Suprapubic skin (tissue), 3 donors: ENCODE measurements around the gene CACNA2D3.

Experiments used
- POLR2A ChIP-seq, 2 donors: fragments of 450-650 bp; IDR thresholded peaks; one replicate each; pipeline ENCODE4 v1.6.1; 2017; ENCODE audit warnings: antibody characterized with exemption in 2 of 2, mild to moderate bottlenecking in 2 of 2, moderate library complexity in 2 of 2
- TF ChIP-seq, protein P1 (sequence below), 2 donors: fragments of 200-600 bp in 1 of 2; fragments of 450-650 bp in 1 of 2; sonication (generic) in 1 of 2; IDR thresholded peaks; one replicate each; pipeline ENCODE4 v1.5.1; 2016 to 2019; ENCODE audit warnings: antibody characterized with exemption in 2 of 2, mild to moderate bottlenecking in 1 of 2, moderate library complexity in 1 of 2

DNA sequence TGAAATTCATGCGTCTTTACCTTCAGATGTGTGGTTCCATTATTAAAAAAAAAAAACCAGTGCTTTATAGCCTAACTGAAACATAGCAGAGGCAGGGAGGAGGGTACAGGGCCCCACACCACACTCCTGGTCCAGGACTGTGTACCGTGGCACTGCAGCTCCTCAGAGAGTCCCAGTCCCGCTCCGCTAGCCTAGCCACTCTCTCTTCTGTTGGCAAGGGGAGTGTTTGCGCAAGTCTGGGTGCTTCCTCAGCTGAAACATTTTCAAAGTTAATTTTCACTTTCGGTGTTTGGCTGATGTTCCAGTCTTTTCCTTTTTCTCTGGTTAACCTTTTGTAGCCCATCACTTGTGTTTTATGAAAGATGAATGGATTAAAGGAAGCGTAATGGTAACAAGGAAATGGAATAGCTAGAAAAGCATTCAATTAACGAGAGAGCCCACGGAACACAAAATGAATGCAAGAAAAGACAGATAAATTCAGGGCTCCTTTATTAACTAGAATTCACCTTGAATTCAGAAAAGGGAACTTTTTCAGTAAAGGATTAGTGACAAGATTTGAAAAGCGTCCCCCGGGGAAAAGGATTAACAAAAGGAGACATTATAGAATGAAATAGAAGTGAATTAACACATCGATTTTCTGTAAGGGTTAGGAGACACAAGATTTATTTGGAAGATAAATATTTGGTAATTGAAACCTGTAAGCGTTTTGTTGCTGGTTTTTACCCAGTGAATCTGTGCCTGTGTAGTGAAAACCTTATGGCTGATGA lies 177.0 kb downstream of the CACNA2D3 start:
- TF ChIP-seq, protein P1, sequence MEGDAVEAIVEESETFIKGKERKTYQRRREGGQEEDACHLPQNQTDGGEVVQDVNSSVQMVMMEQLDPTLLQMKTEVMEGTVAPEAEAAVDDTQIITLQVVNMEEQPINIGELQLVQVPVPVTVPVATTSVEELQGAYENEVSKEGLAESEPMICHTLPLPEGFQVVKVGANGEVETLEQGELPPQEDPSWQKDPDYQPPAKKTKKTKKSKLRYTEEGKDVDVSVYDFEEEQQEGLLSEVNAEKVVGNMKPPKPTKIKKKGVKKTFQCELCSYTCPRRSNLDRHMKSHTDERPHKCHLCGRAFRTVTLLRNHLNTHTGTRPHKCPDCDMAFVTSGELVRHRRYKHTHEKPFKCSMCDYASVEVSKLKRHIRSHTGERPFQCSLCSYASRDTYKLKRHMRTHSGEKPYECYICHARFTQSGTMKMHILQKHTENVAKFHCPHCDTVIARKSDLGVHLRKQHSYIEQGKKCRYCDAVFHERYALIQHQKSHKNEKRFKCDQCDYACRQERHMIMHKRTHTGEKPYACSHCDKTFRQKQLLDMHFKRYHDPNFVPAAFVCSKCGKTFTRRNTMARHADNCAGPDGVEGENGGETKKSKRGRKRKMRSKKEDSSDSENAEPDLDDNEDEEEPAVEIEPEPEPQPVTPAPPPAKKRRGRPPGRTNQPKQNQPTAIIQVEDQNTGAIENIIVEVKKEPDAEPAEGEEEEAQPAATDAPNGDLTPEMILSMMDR (IDR thresholded peaks at IDR 0.05), result no peak
- no peak for TF ChIP-seq POLR2A (IDR thresholded peaks at IDR 0.05)
